GM23248 (cell line): ENCODE measurements around the gene C2CD4D. TPM values are rescaled to one million over a fixed set of nuclear protein-coding genes. Genes with fewer than 3 reads are reported as not detected.

Experiments
- DNase-seq: peaks from one replicate; pipeline ENCODE4 v3.0.0-alpha.2; 2015
- H2AFZ ChIP-seq: fragments of 200-600 bp; sonication (generic); 2 replicates; pipeline ENCODE4 v1.6.1; 2016; ENCODE audit warnings: antibody characterized with exemption
- H3F3A ChIP-seq: fragments of 200-600 bp; sonication (generic); 2 replicates; pipeline ENCODE4 v1.6.1; 2016; ENCODE audit warnings: mild to moderate bottlenecking, antibody characterized with exemption, mixed run types; ENCODE audit not compliant: insufficient read depth
- H3K27ac ChIP-seq: fragments of 200-600 bp; sonication (generic); 2 replicates; pipeline ENCODE4 v1.5.1; 2016; ENCODE audit warnings: mild to moderate bottlenecking
- H3K27me3 ChIP-seq: fragments of 200-600 bp; sonication (generic); replicated peaks from 2 replicates; pipeline ENCODE4 v1.6.1; 2016; ENCODE audit warnings: mild to moderate bottlenecking; ENCODE audit not compliant: insufficient read depth
- H3K36me3 ChIP-seq: fragments of 200-600 bp; sonication (generic); 2 replicates; pipeline ENCODE4 v1.6.1; 2016; ENCODE audit warnings: low read depth, mild to moderate bottlenecking
- H3K4me1 ChIP-seq: fragments of 200-600 bp; sonication (generic); 2 replicates; pipeline ENCODE4 v1.6.1; 2016; ENCODE audit warnings: mild to moderate bottlenecking; ENCODE audit not compliant: insufficient read depth
- H3K4me2 ChIP-seq: fragments of 200-600 bp; sonication (generic); one replicate; pipeline ENCODE4 v1.6.1; 2016; ENCODE audit warnings: mild to moderate bottlenecking; ENCODE audit not compliant: unreplicated experiment
- H3K4me3 ChIP-seq: fragments of 200-600 bp; sonication (generic); 2 replicates; pipeline ENCODE4 v1.5.1; 2016; ENCODE audit warnings: mild to moderate bottlenecking
- H3K79me2 ChIP-seq: fragments of 200-600 bp; sonication (generic); 2 replicates; pipeline ENCODE4 v1.6.1; 2016; ENCODE audit warnings: mild to moderate bottlenecking; ENCODE audit not compliant: insufficient read depth
- H3K9ac ChIP-seq: fragments of 200-600 bp; sonication (generic); 2 replicates; pipeline ENCODE4 v1.6.1; 2016; ENCODE audit warnings: mild to moderate bottlenecking
- H3K9me2 ChIP-seq: fragments of 200-600 bp; sonication (generic); 2 replicates; pipeline ENCODE4 v1.6.1; 2016; ENCODE audit warnings: mixed run types, mild to moderate bottlenecking, moderate library complexity; ENCODE audit not compliant: insufficient read depth
- H3K9me3 ChIP-seq: fragments of 200-600 bp; sonication (generic); one replicate; pipeline ENCODE4 v1.6.1; 2017; ENCODE audit warnings: low read depth
- H4K20me1 ChIP-seq: fragments of 200-600 bp; sonication (generic); 2 replicates; pipeline ENCODE4 v1.6.0; 2016; ENCODE audit not compliant: insufficient read depth
- EZH2 ChIP-seq: fragments of 200-600 bp; sonication (generic); IDR thresholded peaks from 2 replicates; pipeline ENCODE4 v1.6.1; 2018; ENCODE audit warnings: antibody characterized with exemption, mild to moderate bottlenecking; ENCODE audit not compliant: insufficient read depth, poor library complexity, severe bottlenecking
- EZH2phosphoT487 ChIP-seq: fragments of 200-600 bp; sonication (generic); IDR thresholded peaks from 2 replicates; pipeline ENCODE4 v1.6.1; 2018; ENCODE audit warnings: antibody characterized with exemption, moderate library complexity, mild to moderate bottlenecking, low read depth; ENCODE audit not compliant: insufficient read depth
- WGBS, 2 experiments: methylation state at CpG; one replicate each; pipeline ENCODE4 v1.1.6; 2015 to 2017; ENCODE audit warnings: low lambda C conversion rate in 2 of 2, low coverage in 1 of 2; ENCODE audit errors: missing lambda C conversion rate in 2 of 2; 5-methylcytosine and 5-hydroxymethylcytosine counted together
- in situ Hi-C: fragments of 300-500 bp; cut with MboI; formaldehyde crosslinking; loops from 2 replicates; pipeline ENCODE4 v1.15.0; 2020
- polyA plus RNA-seq: library from polyadenylated mRNA; unstranded; fragments of >200 nt; fragmentation: Nextera tagmentation; extraction: Ambion mirVana; gene quantifications from 2 replicates; pipeline ENCODE4 v1.2.1, GENCODE V29; 2016
- total RNA-seq: library from RNA; depleted of rRNA; stranded (reverse); fragments of >200 nt; shearing (Covaris generic); gene quantifications from 2 replicates; pipeline ENCODE4 v1.2.3, GENCODE V29; 2014

The C2CD4D gene
- total and polyA plus RNA-seq, 2 experiments from 2014 or later, result 0.16 TPM; not detected in 1

- Histone ChIP-seq H3K36me3 (no peaks in the 10 kb centered on the region), H3K4me1 (no peaks in the 10 kb centered on the region), H3K9me3 (no peaks in the 10 kb centered on the region), H3K9me2 (no peaks in the 10 kb centered on the region), H2AFZ (peak overlapping the region; percentile 70), H3K27me3 (peaks cover 21% of the 10 kb centered on the region), H3F3A (peaks cover 11% of the 10 kb centered on the region; the same call in 1 of the 2 replicates), H3K79me2 (no peaks in the 10 kb centered on the region), H3K4me3 (peak overlapping the region; percentile 55), H3K27ac (no peak overlapping the region), H3K9ac (peak overlapping the region; percentile 6; the same call in 1 of the 2 replicates), H4K20me1 (no peaks in the 10 kb centered on the region), H3K4me2 (peak overlapping the region; percentile 55)
- in situ Hi-C loops, result no loop called here
- TF ChIP-seq EZH2 (no peak), EZH2phosphoT487 (no peak)
- WGBS, 2 experiments, result 3 to 8% methylated on average over 94 to 99 of the region's 117 CpGs
- peak; percentile 59 for DNase-seq
These were observed 1.2 kb downstream of the C2CD4D start for GRCh38 chr1:151838222-151839081.

GRCh38 chr1:151837884-151838221 is 1.8 kb downstream of the C2CD4D start:
- H3K9me3 ChIP-seq, result no peaks in the 10 kb centered on the region
- H2AFZ ChIP-seq, result no peak overlapping the region; the same call in 1 of the 2 replicates
- no peaks in the 10 kb centered on the region for H3K9me2 ChIP-seq
- in situ Hi-C loops, result no loop called here
- no peak overlapping the region for H3K9ac ChIP-seq
- H3K27me3 ChIP-seq, result peaks cover 21% of the 10 kb centered on the region
- no peaks in the 10 kb centered on the region for H3K79me2 ChIP-seq
- 3 to 7% methylated on average over 15 to 24 of the region's 26 CpGs for WGBS, 2 experiments
- no peaks in the 10 kb centered on the region for H4K20me1 ChIP-seq
- H3K4me1 ChIP-seq, result no peaks in the 10 kb centered on the region
- H3K27ac ChIP-seq, result no peak overlapping the region
- no peak for DNase-seq
- peaks cover 11% of the 10 kb centered on the region; the same call in 1 of the 2 replicates for H3F3A ChIP-seq
- H3K36me3 ChIP-seq, result no peaks in the 10 kb centered on the region
- H3K4me2 ChIP-seq, result peak overlapping the region; percentile 55
- peak overlapping the region; percentile 55 for H3K4me3 ChIP-seq
- TF ChIP-seq EZH2phosphoT487, result no peak
- peak; percentile 22 for TF ChIP-seq EZH2

- no peak overlapping the region for H3K4me2 ChIP-seq
- no peak overlapping the region for H2AFZ ChIP-seq
- H3K4me1 ChIP-seq, result no peaks in the 10 kb centered on the region
- no peaks in the 10 kb centered on the region for H4K20me1 ChIP-seq
- H3K27ac ChIP-seq, result no peak overlapping the region
- H3K9me2 ChIP-seq, result no peaks in the 10 kb centered on the region
- in situ Hi-C loops, result no loop called here
- no peak overlapping the region for H3K9ac ChIP-seq
- H3K27me3 ChIP-seq, result peaks cover 21% of the 10 kb centered on the region
- H3K36me3 ChIP-seq, result no peaks in the 10 kb centered on the region
- H3K9me3 ChIP-seq, result no peaks in the 10 kb centered on the region
- H3K79me2 ChIP-seq, result no peaks in the 10 kb centered on the region
- WGBS, 2 experiments, result 65 to 74% methylated on average over 3 of the region's 3 CpGs
- no peak for DNase-seq
- H3K4me3 ChIP-seq, result no peak overlapping the region
- no peak for TF ChIP-seq EZH2phosphoT487
- TF ChIP-seq EZH2, result no peak
- peaks cover 11% of the 10 kb centered on the region; the same call in 1 of the 2 replicates for H3F3A ChIP-seq
These were observed 2.4 kb downstream of the C2CD4D start for GRCh38 chr1:151837197-151837596.

GRCh38 chr1:151835596-151835995 is 4.0 kb downstream of the C2CD4D start:
- Histone ChIP-seq H3K79me2 (no peaks in the 10 kb centered on the region), H4K20me1 (no peaks in the 10 kb centered on the region), H3K9ac (no peak overlapping the region), H3K4me3 (no peak overlapping the region), H3K36me3 (no peaks in the 10 kb centered on the region), H3K9me3 (no peaks in the 10 kb centered on the region), H3K27ac (no peak overlapping the region), H3K4me1 (no peaks in the 10 kb centered on the region), H3K9me2 (no peaks in the 10 kb centered on the region), H3F3A (0 out of 2 replicates have a peak, but pooled peaks cover under 1% of the 10 kb centered on the region), H3K4me2 (no peak overlapping the region), H3K27me3 (peaks cover 19% of the 10 kb centered on the region), H2AFZ (no peak overlapping the region)
- WGBS, 2 experiments, result 90 to 95% methylated on average over 7 of the region's 7 CpGs
- TF ChIP-seq EZH2 (no peak), EZH2phosphoT487 (no peak)
- DNase-seq, result no peak
- in situ Hi-C loops, result no loop called here
